ENCODE data around the gene ICOS. TPM values are rescaled to one million over a fixed set of nuclear protein-coding genes. Genes with fewer than 3 reads are reported as not detected.

Gene ICOS
- total and polyA plus RNA-seq, 5 experiments from 2014 or later = 7.5 to 36.1 (median 14.0) TPM

GRCh38 chr2:203904022-203904421, 32.5 kb upstream of the ICOS start:
- DNase-seq (no peak), ATAC-seq (no peak)
- POLR2A ChIA-PET = no interaction called here
- no peak overlapping the region for H3K4me3 Mint-ChIP-seq
- H3K27ac Mint-ChIP-seq = no peak overlapping the region
- H3K4me1 Mint-ChIP-seq = peaks cover 0 to 6% (median 1%) of the 10 kb centered on the region in 4 donors
- H3K36me3 Mint-ChIP-seq = peaks cover 0 to 20% (median 18%) of the 10 kb centered on the region in 3 donors
- H3K27me3 Mint-ChIP-seq = no peaks in the 10 kb centered on the region
- peaks cover 0 to 34% (median 18%) of the 10 kb centered on the region in 9 donors for H3K9me3 Mint-ChIP-seq

- POLR2A ChIA-PET = no interaction called here
- no peak for DNase-seq
- H3K4me1 Mint-ChIP-seq = peaks cover 4 to 13% (median 8%) of the 10 kb centered on the region in 4 donors
- H3K4me3 Mint-ChIP-seq = no peak overlapping the region
- no peak for ATAC-seq
- H3K36me3 Mint-ChIP-seq = peaks cover 0 to 17% (median 17%) of the 10 kb centered on the region in 3 donors
- no peaks in the 10 kb centered on the region for H3K27me3 Mint-ChIP-seq
- H3K27ac Mint-ChIP-seq = no peak overlapping the region
- H3K9me3 Mint-ChIP-seq = peaks cover 0 to 27% (median 15%) of the 10 kb centered on the region in 9 donors
Measured at GRCh38 chr2:203905656-203906055, 30.9 kb upstream of the ICOS start.

GRCh38 chr2:203908066-203908796, 28.3 kb upstream of the ICOS start:
- Mint-ChIP-seq H3K4me1 (peaks cover 4 to 13% (median 8%) of the 10 kb centered on the region in 4 donors), H3K36me3 (peaks cover 0 to 2% (median 0%) of the 10 kb centered on the region in 3 donors), H3K27ac (no peak overlapping the region), H3K9me3 (peaks cover 0 to 7% (median 2%) of the 10 kb centered on the region in 9 donors), H3K4me3 (no peak overlapping the region), H3K27me3 (peaks cover 0 to 1% (median 0%) of the 10 kb centered on the region in 5 donors)
- no peak for DNase-seq
- ATAC-seq = no peak
- POLR2A ChIA-PET = no interaction called here

- POLR2A ChIA-PET = no interaction called here
- Mint-ChIP-seq H3K4me1 (peaks cover 4 to 13% (median 8%) of the 10 kb centered on the region in 4 donors), H3K27ac (peak overlapping the region in 2 of 10 donors; percentile 35 to 67), H3K27me3 (peaks cover 0 to 1% (median 0%) of the 10 kb centered on the region in 5 donors), H3K9me3 (peaks cover 0 to 4% (median 0%) of the 10 kb centered on the region in 9 donors), H3K36me3 (no peaks in the 10 kb centered on the region), H3K4me3 (no peak overlapping the region)
- DNase-seq (no peak), ATAC-seq (no peak)
Measured at GRCh38 chr2:203908797-203909185, 27.8 kb upstream of the ICOS start.

- H3K4me3 Mint-ChIP-seq = peak overlapping the region in 8 of 10 donors; percentile 4 to 65 (median 28)
- H3K27ac Mint-ChIP-seq = peak overlapping the region in 4 of 10 donors; percentile 8 to 67 (median 58)
- peaks cover 0 to 4% (median 0%) of the 10 kb centered on the region in 5 donors for H3K27me3 Mint-ChIP-seq
- peaks cover 4 to 18% (median 10%) of the 10 kb centered on the region in 4 donors for H3K4me1 Mint-ChIP-seq
- DNase-seq (peak in 5 of 10 donors; percentile 14 to 55 (median 46)), ATAC-seq (peak; percentile 64 to 75)
- POLR2A ChIA-PET = interaction anchor here (0.8 to 1.5 kb wide), 4 partner anchors 28 to 95 kb away, joined by 3 to 6 read pairs (median 4); no protein-coding TSS in a partner anchor
- no peaks in the 10 kb centered on the region for H3K36me3 Mint-ChIP-seq
- H3K9me3 Mint-ChIP-seq = peaks cover 0 to 3% (median 0%) of the 10 kb centered on the region in 9 donors
Measured at GRCh38 chr2:203909261-203909967, 27.1 kb upstream of the ICOS start.

GRCh38 chr2:203909974-203910373, 26.6 kb upstream of the ICOS start:
- Mint-ChIP-seq H3K4me3 (no peak overlapping the region), H3K27me3 (peaks cover 0 to 4% (median 0%) of the 10 kb centered on the region in 5 donors), H3K27ac (no peak overlapping the region), H3K36me3 (no peaks in the 10 kb centered on the region), H3K4me1 (peaks cover 4 to 24% (median 13%) of the 10 kb centered on the region in 4 donors), H3K9me3 (no peaks in the 10 kb centered on the region)
- POLR2A ChIA-PET = interaction anchor here (0.8 to 1.5 kb wide), 4 partner anchors 28 to 95 kb away, joined by 3 to 6 read pairs (median 4); no protein-coding TSS in a partner anchor
- ATAC-seq (no peak), DNase-seq (no peak)

GRCh38 chr2:203913947-203914346, 22.6 kb upstream of the ICOS start:
- DNase-seq (no peak), ATAC-seq (no peak)
- POLR2A ChIA-PET = no interaction called here
- Mint-ChIP-seq H3K4me1 (peaks cover 4 to 23% (median 16%) of the 10 kb centered on the region in 4 donors), H3K27ac (peak overlapping the region in 1 of 10 donors; percentile 71), H3K4me3 (no peak overlapping the region), H3K27me3 (peaks cover 0 to 4% (median 0%) of the 10 kb centered on the region in 5 donors), H3K9me3 (no peaks in the 10 kb centered on the region), H3K36me3 (no peaks in the 10 kb centered on the region)

GRCh38 chr2:203914546-203915182, 21.9 kb upstream of the ICOS start:
- Mint-ChIP-seq H3K27me3 (peaks cover 0 to 4% (median 0%) of the 10 kb centered on the region in 5 donors), H3K36me3 (no peaks in the 10 kb centered on the region), H3K9me3 (no peaks in the 10 kb centered on the region), H3K4me3 (peak overlapping the region in 1 of 10 donors; percentile 3), H3K27ac (no peak overlapping the region), H3K4me1 (peaks cover 0 to 16% (median 9%) of the 10 kb centered on the region in 4 donors)
- POLR2A ChIA-PET = no interaction called here
- no peak for DNase-seq
- peak in 1 of 2 donors; percentile 39 for ATAC-seq

- Mint-ChIP-seq H3K27me3 (peaks cover 0 to 4% (median 0%) of the 10 kb centered on the region in 5 donors), H3K9me3 (no peaks in the 10 kb centered on the region), H3K4me3 (no peak overlapping the region), H3K27ac (no peak overlapping the region), H3K4me1 (peaks cover 0 to 16% (median 9%) of the 10 kb centered on the region in 4 donors), H3K36me3 (no peaks in the 10 kb centered on the region)
- POLR2A ChIA-PET = no interaction called here
- DNase-seq (no peak), ATAC-seq (no peak)
Measured at GRCh38 chr2:203915256-203915655, 21.3 kb upstream of the ICOS start.

- no peaks in the 10 kb centered on the region for H3K36me3 Mint-ChIP-seq
- peaks cover 0 to 16% (median 9%) of the 10 kb centered on the region in 4 donors for H3K4me1 Mint-ChIP-seq
- H3K4me3 Mint-ChIP-seq = no peak overlapping the region
- ATAC-seq (no peak), DNase-seq (no peak)
- POLR2A ChIA-PET = interaction anchor here (1.6 kb wide), 1 partner anchor 12 kb away, joined by 3 read pairs; no protein-coding TSS in a partner anchor
- peaks cover 0 to 4% (median 0%) of the 10 kb centered on the region in 5 donors for H3K27me3 Mint-ChIP-seq
- no peaks in the 10 kb centered on the region for H3K9me3 Mint-ChIP-seq
- no peak overlapping the region for H3K27ac Mint-ChIP-seq
Measured at GRCh38 chr2:203916756-203917155, 19.8 kb upstream of the ICOS start.

GRCh38 chr2:203918264-203918663, 18.3 kb upstream of the ICOS start:
- no peak for DNase-seq
- Mint-ChIP-seq H3K9me3 (no peaks in the 10 kb centered on the region), H3K36me3 (no peaks in the 10 kb centered on the region), H3K4me1 (peaks cover 0 to 16% (median 9%) of the 10 kb centered on the region in 4 donors), H3K4me3 (no peak overlapping the region), H3K27me3 (peaks cover 0 to 4% (median 0%) of the 10 kb centered on the region in 5 donors), H3K27ac (peak overlapping the region in 1 of 10 donors; percentile 57)
- POLR2A ChIA-PET = interaction anchor here (0.7 kb wide), 1 partner anchor 19 kb away, joined by 4 read pairs; the partner anchor contains the start of gene ICOS
- ATAC-seq = no peak

GRCh38 chr2:203918839-203919238, 17.7 kb upstream of the ICOS start:
- DNase-seq (no peak), ATAC-seq (no peak)
- POLR2A ChIA-PET = interaction anchor here (0.7 kb wide), 1 partner anchor 18 kb away, joined by 4 read pairs; the partner anchor contains the start of gene ICOS
- Mint-ChIP-seq H3K9me3 (no peaks in the 10 kb centered on the region), H3K27me3 (peaks cover 0 to 2% (median 0%) of the 10 kb centered on the region in 5 donors), H3K27ac (peak overlapping the region in 1 of 10 donors; percentile 17), H3K4me3 (no peak overlapping the region), H3K36me3 (no peaks in the 10 kb centered on the region), H3K4me1 (peaks cover 0 to 15% (median 9%) of the 10 kb centered on the region in 4 donors)
